ENCODE measurements around the gene SCLY.

Gene SCLY

GRCh38 chr2:238122287-238123217 is 61.8 kb downstream of the SCLY start:
- no peak for DNase-seq
- no peak overlapping the region for H3K27ac Mint-ChIP-seq

GRCh38 chr2:238123218-238123971 is 62.6 kb downstream of the SCLY start:
- no peak for DNase-seq
- H3K27ac Mint-ChIP-seq = no peak overlapping the region
- peaks cover 8% of the 10 kb centered on the region for H3K4me1 Mint-ChIP-seq
- no peak for TF ChIP-seq CTCF (IDR thresholded peaks at IDR 0.05)
- peaks cover 20% of the 10 kb centered on the region for H3K27me3 Mint-ChIP-seq (ENCODE audit: low read depth, poor library complexity)
- H3K36me3 Mint-ChIP-seq (ENCODE audit: low read depth) = no peaks in the 10 kb centered on the region
- no peaks in the 10 kb centered on the region for H3K9me3 Mint-ChIP-seq
- no peak overlapping the region for H3K4me3 Mint-ChIP-seq

More at GRCh38 chr2:238122287-238123217, 61.8 kb downstream of the SCLY start:
- no peaks in the 10 kb centered on the region for H3K36me3 Mint-ChIP-seq (ENCODE audit: low read depth)
- H3K9me3 Mint-ChIP-seq = peaks cover 3% of the 10 kb centered on the region
- peaks cover 27% of the 10 kb centered on the region for H3K27me3 Mint-ChIP-seq (ENCODE audit: low read depth, poor library complexity)
- peaks cover 5% of the 10 kb centered on the region for H3K4me1 Mint-ChIP-seq
- no peak for TF ChIP-seq CTCF (IDR thresholded peaks at IDR 0.05)
- H3K4me3 Mint-ChIP-seq = no peak overlapping the region

DNA sequence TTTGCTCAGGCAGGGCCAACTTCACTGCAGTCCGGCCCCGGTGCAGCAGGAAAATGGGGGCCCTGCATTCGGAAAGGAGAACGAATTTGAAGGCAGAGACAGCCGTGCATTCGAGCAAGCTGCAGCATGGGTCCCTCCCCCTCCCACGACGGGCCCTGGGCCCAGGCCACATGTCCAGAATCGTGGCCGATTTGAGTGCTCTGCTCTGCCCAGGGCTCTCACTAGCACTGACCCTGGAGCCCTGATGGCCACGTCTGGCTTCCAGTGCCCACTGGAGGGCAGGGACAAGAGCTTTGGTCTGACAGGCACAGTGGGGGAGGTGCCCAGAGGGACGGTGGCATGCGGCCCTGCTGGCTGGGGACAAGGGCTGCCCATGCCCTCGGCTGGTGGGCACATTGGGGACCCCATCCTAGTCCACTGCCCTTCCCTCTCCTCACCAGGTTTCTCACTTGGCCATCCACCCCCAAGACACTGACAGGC is 63.2 kb downstream of the SCLY start:
- Mint-ChIP-seq H3K9me3 (no peaks in the 10 kb centered on the region), H3K4me3 (no peak overlapping the region), H3K27ac (no peak overlapping the region), H3K27me3 (ENCODE audit: low read depth, poor library complexity) (peaks cover 13% of the 10 kb centered on the region), H3K4me1 (peaks cover 8% of the 10 kb centered on the region), H3K36me3 (ENCODE audit: low read depth) (no peaks in the 10 kb centered on the region)
- DNase-seq = no peak
- TF ChIP-seq CTCF (IDR thresholded peaks at IDR 0.05) = no peak

- Mint-ChIP-seq H3K9me3 (no peaks in the 10 kb centered on the region), H3K27me3 (ENCODE audit: low read depth, poor library complexity) (peaks cover 8% of the 10 kb centered on the region), H3K27ac (no peak overlapping the region), H3K36me3 (ENCODE audit: low read depth) (no peaks in the 10 kb centered on the region), H3K4me3 (no peak overlapping the region), H3K4me1 (peaks cover 8% of the 10 kb centered on the region)
- TF ChIP-seq CTCF (IDR thresholded peaks at IDR 0.05) = no peak
- no peak for DNase-seq
These were observed 63.8 kb downstream of the SCLY start for GRCh38 chr2:238124488-238125126.

- no peak for DNase-seq
- no peak for TF ChIP-seq CTCF (IDR thresholded peaks at IDR 0.05)
- Mint-ChIP-seq H3K36me3 (ENCODE audit: low read depth) (no peaks in the 10 kb centered on the region), H3K27me3 (ENCODE audit: low read depth, poor library complexity) (peaks cover 3% of the 10 kb centered on the region), H3K4me3 (no peak overlapping the region), H3K4me1 (peaks cover 8% of the 10 kb centered on the region), H3K9me3 (no peaks in the 10 kb centered on the region), H3K27ac (no peak overlapping the region)
These were observed 64.5 kb downstream of the SCLY start for GRCh38 chr2:238125127-238125885.

Data from nephron progenitor cell (in vitro differentiated cells).